Cardiac muscle cell (in vitro differentiated cells and primary cell): ENCODE measurements around the gene RHOT1. TPM values are rescaled to one million over a fixed set of nuclear protein-coding genes. Genes with fewer than 3 reads are reported as not detected.
"Not testable (repeated sequence)": the region's sequence is repeated elsewhere in the genome, so short reads cannot be mapped to it uniquely, and the experiment has no call there.

Experiments
- DNase-seq, 2 donors: peaks; one replicate each; pipeline versions ENCODE4 v3.0.0 to v3.0.0-alpha.2; 2010 to 2017; ENCODE audit warnings: low read depth in 1 of 2, low spot score in 1 of 2
- H3K27ac ChIP-seq: fragments of 200-600 bp; sonication (generic); 2 replicates; pipeline ENCODE4 v1.5.1; 2016
- H3K27me3 ChIP-seq: fragments of 200-600 bp; sonication (generic); 2 replicates; pipeline ENCODE4 v1.6.0; 2016; ENCODE audit warnings: control low read depth
- H3K36me3 ChIP-seq: fragments of 200-600 bp; sonication (generic); 2 replicates; pipeline ENCODE4 v1.5.1; 2016; ENCODE audit warnings: control low read depth
- H3K4me1 ChIP-seq: fragments of 200-600 bp; sonication (generic); 2 replicates; pipeline ENCODE4 v1.8.1; 2017; ENCODE audit warnings: low read depth, mild to moderate bottlenecking, mixed run types
- H3K4me3 ChIP-seq: fragments of 200-600 bp; sonication (generic); 2 replicates; pipeline ENCODE4 v1.5.1; 2016; ENCODE audit warnings: mild to moderate bottlenecking
- H3K9me3 ChIP-seq: fragments of 200-600 bp; sonication (generic); 2 replicates; pipeline ENCODE4 v1.5.1; 2017; ENCODE audit warnings: low read depth, mild to moderate bottlenecking, control low read depth
- polyA plus RNA-seq: library from polyadenylated mRNA; unstranded; fragments of >200 nt; fragmentation: Nextera tagmentation; extraction: Ambion mirVana; gene quantifications from 2 replicates; pipeline ENCODE4 v1.2.1, GENCODE V29; 2016
- total RNA-seq: library from RNA; depleted of rRNA; stranded (reverse); fragments of >200 nt; gene quantifications from 2 replicates; pipeline ENCODE4 v1.2.3, GENCODE V29; 2016
- TF ChIP-seq, protein P1 (sequence below): IDR thresholded peaks from 2 replicates; pipeline ENCODE4 v1.5.1; 2012; ENCODE audit warnings: low read depth, mild to moderate bottlenecking, low read length

The RHOT1 gene
- total RNA-seq, result 33.7 and 47.1 TPM in 2 replicates
- 62.0 and 84.9 TPM in 2 replicates for polyA plus RNA-seq

DNA sequence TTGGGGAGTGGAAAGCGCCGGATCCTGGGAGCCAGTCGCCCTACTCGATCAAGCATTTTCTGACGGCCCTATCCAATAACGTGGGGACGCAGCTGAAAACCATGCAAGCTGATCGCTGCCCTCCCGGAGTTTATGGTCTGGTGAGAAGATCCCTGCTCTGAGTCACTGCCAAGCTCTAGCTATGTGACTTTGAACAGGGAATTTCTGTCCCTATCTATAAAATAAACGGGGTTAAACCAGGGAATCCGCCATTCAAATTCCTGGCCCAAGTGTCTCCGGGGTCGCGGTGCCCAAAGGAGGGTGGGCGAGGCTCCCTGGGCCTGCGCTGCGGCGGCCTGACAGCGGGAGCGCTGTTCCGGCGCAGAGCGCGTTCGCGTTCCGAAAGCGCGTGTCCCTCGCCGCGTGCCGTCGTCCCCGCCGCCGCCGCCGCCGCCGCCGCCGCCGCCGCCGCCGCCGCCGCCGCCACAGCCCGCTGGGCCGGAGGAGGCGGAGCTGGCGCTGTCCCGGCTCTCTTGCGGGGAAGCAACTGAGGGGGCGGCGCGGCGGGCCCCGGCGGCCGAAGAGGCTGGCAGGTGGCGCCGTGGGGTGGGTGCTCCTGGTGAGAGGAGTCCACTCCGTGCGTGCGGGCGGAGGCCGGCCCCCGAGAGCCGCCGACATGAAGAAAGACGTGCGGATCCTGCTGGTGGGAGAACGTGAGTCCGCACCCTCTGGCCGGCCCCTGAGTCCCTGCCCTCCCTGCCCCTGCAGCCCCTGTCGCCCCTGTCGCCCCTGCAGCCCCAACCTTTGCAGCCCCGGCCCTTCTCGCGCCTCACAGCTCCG, at the start of gene RHOT1:
Gene RHOT1 (plus strand): TSS at position 465 of the 819 bp plus-strand sequence. CDS start 191 bp downstream, at position 656.
- H3K27me3 ChIP-seq, result no peaks in the 10 kb centered on the region
- peak within 1 kb of the TSS; percentile 79 for H3K4me3 ChIP-seq
- DNase-seq, result peak; percentile 86
- H3K4me1 ChIP-seq, result peaks cover 6% of the 10 kb centered on the region
- no peaks in the 10 kb centered on the region for H3K36me3 ChIP-seq
- H3K9me3 ChIP-seq, result no peaks in the 10 kb centered on the region
- TF ChIP-seq, protein P1, sequence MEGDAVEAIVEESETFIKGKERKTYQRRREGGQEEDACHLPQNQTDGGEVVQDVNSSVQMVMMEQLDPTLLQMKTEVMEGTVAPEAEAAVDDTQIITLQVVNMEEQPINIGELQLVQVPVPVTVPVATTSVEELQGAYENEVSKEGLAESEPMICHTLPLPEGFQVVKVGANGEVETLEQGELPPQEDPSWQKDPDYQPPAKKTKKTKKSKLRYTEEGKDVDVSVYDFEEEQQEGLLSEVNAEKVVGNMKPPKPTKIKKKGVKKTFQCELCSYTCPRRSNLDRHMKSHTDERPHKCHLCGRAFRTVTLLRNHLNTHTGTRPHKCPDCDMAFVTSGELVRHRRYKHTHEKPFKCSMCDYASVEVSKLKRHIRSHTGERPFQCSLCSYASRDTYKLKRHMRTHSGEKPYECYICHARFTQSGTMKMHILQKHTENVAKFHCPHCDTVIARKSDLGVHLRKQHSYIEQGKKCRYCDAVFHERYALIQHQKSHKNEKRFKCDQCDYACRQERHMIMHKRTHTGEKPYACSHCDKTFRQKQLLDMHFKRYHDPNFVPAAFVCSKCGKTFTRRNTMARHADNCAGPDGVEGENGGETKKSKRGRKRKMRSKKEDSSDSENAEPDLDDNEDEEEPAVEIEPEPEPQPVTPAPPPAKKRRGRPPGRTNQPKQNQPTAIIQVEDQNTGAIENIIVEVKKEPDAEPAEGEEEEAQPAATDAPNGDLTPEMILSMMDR, result peak; percentile 51
- peak within 1 kb of the TSS; percentile 92 for H3K27ac ChIP-seq

DNA sequence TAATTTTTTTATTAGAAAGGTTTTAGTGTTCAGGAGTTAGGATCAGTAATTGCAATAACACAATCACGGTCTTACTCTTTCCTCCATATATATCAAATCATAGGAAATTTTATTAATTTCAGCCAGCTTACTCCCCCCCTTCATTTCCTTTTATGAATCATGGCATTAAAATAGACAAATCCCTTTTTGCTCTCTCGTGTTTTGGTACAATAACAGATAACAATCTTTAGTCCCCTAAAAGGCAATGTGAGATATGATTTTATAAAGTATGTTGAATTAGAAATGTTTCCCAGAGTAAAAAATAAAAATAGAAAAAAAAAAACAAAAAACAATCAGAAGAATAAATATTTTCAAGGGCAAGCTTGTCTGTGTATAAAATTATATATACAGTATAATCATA, 42.6 kb upstream of the RHOT1 start:
- no peak overlapping the region for H3K4me3 ChIP-seq
- H3K36me3 ChIP-seq, result no peaks in the 10 kb centered on the region
- H3K27ac ChIP-seq, result no peak overlapping the region
- H3K9me3 ChIP-seq, result no peaks in the 10 kb centered on the region
- DNase-seq, result no peak
- H3K4me1 ChIP-seq, result no peaks in the 10 kb centered on the region
- TF ChIP-seq, protein P1, result no peak
- no peaks in the 10 kb centered on the region for H3K27me3 ChIP-seq

DNA sequence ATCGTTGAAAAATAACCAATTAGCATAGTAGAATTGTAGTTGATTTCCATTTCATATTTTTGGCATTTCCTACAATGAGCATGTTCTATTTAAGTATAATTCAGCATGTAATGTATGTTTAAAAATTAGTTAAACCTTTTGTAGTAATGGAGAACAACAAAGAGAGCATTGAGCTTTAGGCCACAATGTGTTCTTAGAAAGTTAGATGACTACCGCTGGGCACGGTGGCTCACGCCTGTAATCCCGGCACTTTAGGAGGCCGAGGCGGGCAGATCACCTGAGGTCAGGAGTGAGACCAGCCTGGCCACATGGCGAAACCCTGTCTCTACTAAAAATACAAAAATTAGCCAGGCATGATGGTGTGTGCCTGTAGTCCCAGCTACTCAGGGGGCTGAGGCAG, 42.0 kb upstream of the RHOT1 start:
- not testable (repeated sequence) for H3K4me1 ChIP-seq, H3K9me3 ChIP-seq, H3K4me3 ChIP-seq, H3K36me3 ChIP-seq, H3K27me3 ChIP-seq, DNase-seq, H3K27ac ChIP-seq

DNA sequence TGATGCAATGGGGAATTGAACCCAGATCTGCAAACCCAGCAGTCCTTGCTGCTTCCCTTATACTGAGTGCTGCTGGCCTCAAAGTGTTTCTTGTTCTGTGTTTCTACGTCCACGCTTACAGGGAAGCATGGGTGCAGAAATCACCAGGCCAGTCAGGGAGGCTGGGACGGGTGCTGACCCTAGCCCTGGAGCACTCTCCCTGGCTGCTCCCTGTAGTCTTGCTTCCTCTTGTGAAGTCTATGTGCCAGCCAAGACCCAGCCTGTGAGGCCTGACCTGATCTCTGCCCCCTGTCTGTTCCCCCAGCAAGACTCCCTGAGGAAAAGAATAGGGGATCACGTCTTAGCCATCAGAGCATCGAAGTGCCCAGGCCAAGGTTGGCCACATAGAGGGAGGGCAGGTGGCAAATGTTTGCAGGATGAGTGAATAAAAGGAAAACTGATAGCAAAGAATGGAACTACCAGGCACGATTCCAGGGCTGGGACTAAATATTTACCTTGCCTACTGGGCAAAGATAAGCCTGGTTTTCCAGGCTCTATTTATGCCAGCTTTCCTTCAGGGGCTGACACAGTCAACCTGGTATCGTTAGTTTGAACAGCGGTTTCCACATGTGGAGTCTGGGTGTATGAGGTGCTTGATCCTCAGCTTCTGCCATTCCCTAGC, 41.2 kb upstream of the RHOT1 start:
- TF ChIP-seq, protein P1, result no peak
- DNase-seq, result no peak
- no peak overlapping the region for H3K27ac ChIP-seq
- no peaks in the 10 kb centered on the region for H3K27me3 ChIP-seq
- no peaks in the 10 kb centered on the region for H3K9me3 ChIP-seq
- no peaks in the 10 kb centered on the region for H3K36me3 ChIP-seq
- H3K4me3 ChIP-seq, result no peak overlapping the region
- no peaks in the 10 kb centered on the region for H3K4me1 ChIP-seq

DNA sequence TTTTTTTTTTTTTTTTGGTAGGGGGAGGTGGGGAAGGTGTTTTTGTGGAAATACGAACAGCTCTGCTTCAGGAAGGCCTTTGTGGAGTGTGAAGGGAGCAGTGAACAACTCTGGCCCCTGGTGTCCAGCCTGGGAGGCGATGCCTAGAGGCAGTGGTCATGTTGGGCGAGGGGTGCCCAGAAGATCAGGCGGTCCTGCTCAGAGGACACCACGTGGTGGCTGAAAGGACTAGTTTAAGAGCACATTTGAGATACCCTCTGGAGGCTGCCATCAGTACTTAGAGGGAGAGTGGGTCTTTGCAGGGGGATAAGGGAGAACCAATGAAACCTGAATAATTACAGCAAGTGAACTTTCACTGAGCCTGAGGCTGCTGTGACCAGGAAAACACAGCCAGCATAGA, 40.1 kb upstream of the RHOT1 start:
- Histone ChIP-seq H3K27me3 (no peaks in the 10 kb centered on the region), H3K9me3 (no peaks in the 10 kb centered on the region), H3K36me3 (no peaks in the 10 kb centered on the region), H3K4me1 (no peaks in the 10 kb centered on the region), H3K4me3 (no peak overlapping the region), H3K27ac (no peak overlapping the region)
- TF ChIP-seq, protein P1, result no peak
- DNase-seq, result no peak

DNA sequence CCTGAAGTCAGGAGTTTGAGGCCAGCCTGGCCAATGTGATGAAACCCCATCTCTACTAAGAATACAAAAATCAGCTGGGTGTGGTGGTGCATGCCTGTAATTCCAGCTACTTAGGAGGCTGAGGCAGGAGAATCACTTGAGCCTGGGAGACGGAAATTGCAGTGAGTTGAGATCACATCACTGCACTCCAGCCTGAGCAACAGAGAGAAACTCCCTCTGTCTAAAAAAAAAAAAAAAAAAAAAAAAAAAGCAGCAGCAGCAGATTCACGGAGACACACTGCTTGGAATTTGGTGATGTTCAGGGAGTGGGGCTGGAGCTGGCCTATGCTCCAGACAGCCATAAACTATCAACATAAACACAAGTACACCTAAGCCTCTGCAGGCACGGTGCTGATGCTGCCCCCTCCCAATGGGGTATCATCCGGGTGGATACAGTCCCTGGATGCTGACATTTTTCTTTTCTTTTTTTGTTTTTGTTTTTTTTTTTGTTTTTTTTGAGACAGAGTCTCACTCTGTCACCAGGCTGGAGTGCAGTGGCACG, 39.6 kb upstream of the RHOT1 start:
- Histone ChIP-seq H3K36me3 (no peaks in the 10 kb centered on the region), H3K27me3 (no peaks in the 10 kb centered on the region), H3K27ac (no peak overlapping the region), H3K9me3 (no peaks in the 10 kb centered on the region), H3K4me1 (no peaks in the 10 kb centered on the region), H3K4me3 (no peak overlapping the region)
- DNase-seq, result no peak
- TF ChIP-seq, protein P1, result no peak
